Chondrocyte (in vitro differentiated cells): ENCODE measurements around the gene FAS. TPM values are rescaled to one million over a fixed set of nuclear protein-coding genes. Genes with fewer than 3 reads are reported as not detected.

Experiments used
- DNase-seq: peaks from one replicate; pipeline ENCODE4 v3.0.0; 2021; ENCODE audit warnings: mixed read lengths, low spot score
- H3K27ac Mint-ChIP-seq: one replicate; pipeline ENCODE4 v1.8.0; 2021; ENCODE audit warnings: mild to moderate bottlenecking, moderate library complexity, mixed read lengths; ENCODE audit not compliant: unreplicated experiment
- H3K27me3 Mint-ChIP-seq: 2 replicates; pipeline ENCODE4 v1.8.0; 2021; ENCODE audit warnings: low read depth, mixed read lengths
- H3K36me3 Mint-ChIP-seq: 2 replicates; pipeline ENCODE4 v1.8.0; 2021; ENCODE audit warnings: low read depth, mixed read lengths
- H3K4me1 Mint-ChIP-seq: 2 replicates; pipeline ENCODE4 v1.8.0; 2021; ENCODE audit warnings: low read depth, mild to moderate bottlenecking, mixed read lengths
- H3K4me3 Mint-ChIP-seq: one replicate; pipeline ENCODE4 v1.8.0; 2021; ENCODE audit warnings: mild to moderate bottlenecking, moderate library complexity, mixed read lengths; ENCODE audit not compliant: unreplicated experiment
- H3K9me3 Mint-ChIP-seq: 2 replicates; pipeline ENCODE4 v1.8.0; 2021; ENCODE audit warnings: low read depth, mixed read lengths
- total RNA-seq: library from RNA; stranded (reverse); gene quantifications from 3 replicates; pipeline ENCODE4 v1.2.1, GENCODE V29; 2021
- TF ChIP-seq, protein P1 (sequence below): fragments of 200-600 bp; sonication (generic); IDR thresholded peaks from 2 replicates; pipeline ENCODE4 v1.5.0; 2021; ENCODE audit warnings: antibody characterized with exemption, mild to moderate bottlenecking, moderate library complexity

FAS gene
- total RNA-seq, 1 donor from 2014 or later = 11.5 TPM

- H3K27me3 Mint-ChIP-seq = no peaks in the 10 kb centered on the region
- no peaks in the 10 kb centered on the region for H3K9me3 Mint-ChIP-seq
- no peaks in the 10 kb centered on the region for H3K36me3 Mint-ChIP-seq
- H3K4me1 Mint-ChIP-seq = peaks cover 56% of the 10 kb centered on the region
- no peak overlapping the region for H3K4me3 Mint-ChIP-seq
- no peak for DNase-seq
- H3K27ac Mint-ChIP-seq = no peak overlapping the region
- TF ChIP-seq, protein P1, sequence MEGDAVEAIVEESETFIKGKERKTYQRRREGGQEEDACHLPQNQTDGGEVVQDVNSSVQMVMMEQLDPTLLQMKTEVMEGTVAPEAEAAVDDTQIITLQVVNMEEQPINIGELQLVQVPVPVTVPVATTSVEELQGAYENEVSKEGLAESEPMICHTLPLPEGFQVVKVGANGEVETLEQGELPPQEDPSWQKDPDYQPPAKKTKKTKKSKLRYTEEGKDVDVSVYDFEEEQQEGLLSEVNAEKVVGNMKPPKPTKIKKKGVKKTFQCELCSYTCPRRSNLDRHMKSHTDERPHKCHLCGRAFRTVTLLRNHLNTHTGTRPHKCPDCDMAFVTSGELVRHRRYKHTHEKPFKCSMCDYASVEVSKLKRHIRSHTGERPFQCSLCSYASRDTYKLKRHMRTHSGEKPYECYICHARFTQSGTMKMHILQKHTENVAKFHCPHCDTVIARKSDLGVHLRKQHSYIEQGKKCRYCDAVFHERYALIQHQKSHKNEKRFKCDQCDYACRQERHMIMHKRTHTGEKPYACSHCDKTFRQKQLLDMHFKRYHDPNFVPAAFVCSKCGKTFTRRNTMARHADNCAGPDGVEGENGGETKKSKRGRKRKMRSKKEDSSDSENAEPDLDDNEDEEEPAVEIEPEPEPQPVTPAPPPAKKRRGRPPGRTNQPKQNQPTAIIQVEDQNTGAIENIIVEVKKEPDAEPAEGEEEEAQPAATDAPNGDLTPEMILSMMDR = no peak
These were observed 9.2 kb upstream of the FAS start for GRCh38 chr10:88981435-88981834.

DNA sequence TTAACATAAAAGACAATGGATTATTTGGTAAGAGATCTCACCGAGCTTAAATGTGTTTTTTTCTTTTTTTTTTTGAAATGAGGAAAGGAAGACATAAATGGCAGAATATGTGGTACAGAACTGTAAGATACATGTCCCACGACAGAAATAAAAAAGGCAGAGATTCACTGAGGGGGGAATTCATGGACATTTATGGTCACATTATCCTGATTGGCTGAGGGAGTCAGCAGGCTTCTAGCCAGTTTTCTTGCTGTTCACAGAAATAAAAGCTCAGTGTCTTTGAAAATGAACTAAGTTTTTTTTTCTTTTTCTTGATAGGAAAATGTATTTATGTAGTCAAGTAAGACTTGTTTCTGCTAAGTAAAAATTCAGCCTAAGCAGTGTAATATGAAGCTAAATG, 8.2 kb upstream of the FAS start:
- H3K4me3 Mint-ChIP-seq = no peak overlapping the region

DNA sequence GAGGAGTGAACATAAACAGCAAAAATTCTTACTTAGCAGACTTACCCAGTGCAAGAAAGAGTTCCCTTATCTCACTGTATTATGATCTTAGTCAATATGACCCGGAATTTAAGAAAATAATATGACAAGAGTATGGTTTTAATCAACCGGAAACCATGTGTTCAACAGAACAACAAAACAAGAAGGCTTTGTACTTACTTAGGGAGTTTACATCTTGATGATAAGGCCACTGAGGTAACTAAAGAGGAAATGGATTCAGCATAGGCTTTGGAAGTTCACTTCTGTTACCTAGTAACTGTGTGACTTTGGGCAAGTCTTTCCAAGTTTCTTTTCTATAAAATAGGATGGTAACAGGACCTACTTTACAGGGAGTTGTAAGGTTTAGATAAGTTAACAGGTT, 7.4 kb upstream of the FAS start:
- no peaks in the 10 kb centered on the region for H3K27me3 Mint-ChIP-seq
- TF ChIP-seq, protein P1 = no peak
- DNase-seq = no peak
- H3K9me3 Mint-ChIP-seq = no peaks in the 10 kb centered on the region
- H3K36me3 Mint-ChIP-seq = no peaks in the 10 kb centered on the region
- peaks cover 61% of the 10 kb centered on the region for H3K4me1 Mint-ChIP-seq
- no peak overlapping the region for H3K4me3 Mint-ChIP-seq
- H3K27ac Mint-ChIP-seq = no peak overlapping the region

More for the DNA sequence above, 8.2 kb upstream of the FAS start:
- H3K36me3 Mint-ChIP-seq = no peaks in the 10 kb centered on the region
- no peaks in the 10 kb centered on the region for H3K27me3 Mint-ChIP-seq
- TF ChIP-seq, protein P1 = no peak
- peak overlapping the region; percentile 19 for H3K27ac Mint-ChIP-seq
- H3K4me1 Mint-ChIP-seq = peaks cover 57% of the 10 kb centered on the region
- no peaks in the 10 kb centered on the region for H3K9me3 Mint-ChIP-seq
- DNase-seq = no peak

DNA sequence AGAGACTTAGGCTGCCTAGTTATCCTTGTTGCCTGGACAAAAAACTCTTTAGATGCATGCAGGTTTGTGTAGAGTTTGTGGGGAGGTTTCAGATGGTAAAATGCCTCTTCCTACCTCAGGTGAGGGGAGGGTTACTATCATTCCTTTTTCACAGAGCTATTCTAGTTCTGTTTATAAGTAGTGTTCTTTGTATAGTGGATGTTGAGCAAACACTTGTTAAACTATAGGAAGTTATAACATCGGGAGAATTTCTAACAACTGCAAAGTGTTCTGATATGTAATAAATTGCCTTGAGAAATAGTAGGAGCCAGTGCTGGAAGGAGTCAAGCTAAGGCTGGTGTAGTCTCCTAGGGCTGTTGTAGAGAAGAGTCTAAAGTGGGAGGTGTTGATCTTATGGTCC, 6.7 kb upstream of the FAS start:
- Mint-ChIP-seq H3K27ac (no peak overlapping the region), H3K27me3 (no peaks in the 10 kb centered on the region), H3K4me3 (no peak overlapping the region), H3K9me3 (no peaks in the 10 kb centered on the region), H3K36me3 (no peaks in the 10 kb centered on the region), H3K4me1 (peaks cover 63% of the 10 kb centered on the region)
- TF ChIP-seq, protein P1 = no peak
- DNase-seq = no peak

- no peaks in the 10 kb centered on the region for H3K27me3 Mint-ChIP-seq
These were observed 6.1 kb upstream of the FAS start for GRCh38 chr10:88984525-88984924.

More at GRCh38 chr10:88984525-88984924, 6.1 kb upstream of the FAS start:
- no peak for DNase-seq
- no peak overlapping the region for H3K27ac Mint-ChIP-seq
- H3K36me3 Mint-ChIP-seq = no peaks in the 10 kb centered on the region
- TF ChIP-seq, protein P1 = no peak
- H3K4me1 Mint-ChIP-seq = peaks cover 63% of the 10 kb centered on the region
- no peaks in the 10 kb centered on the region for H3K9me3 Mint-ChIP-seq
- H3K4me3 Mint-ChIP-seq = no peak overlapping the region
